AG08395 (cell line): Measurements from ENCODE around the gene SOHLH1.

Experiments
- DNase-seq: peaks from one replicate; pipeline ENCODE4 v3.0.0; 2012; ENCODE audit warnings: mixed read lengths, low spot score

Gene SOHLH1

GRCh38 chr9:135699440-135699839 is at the start of gene SOHLH1:
Gene SOHLH1, minus strand, starts transcription at chr9:135699481. Its CDS starts 14 bp downstream, at chr9:135699467.
- no peak for DNase-seq

- no peak for DNase-seq
Observed at GRCh38 chr9:135748676-135749075, 49.4 kb upstream of the SOHLH1 start.

GRCh38 chr9:135747311-135747710 is 48.0 kb upstream of the SOHLH1 start:
- DNase-seq, result no peak

GRCh38 chr9:135746565-135746964 is 47.3 kb upstream of the SOHLH1 start:
- DNase-seq, result no peak

- no peak for DNase-seq
Observed at GRCh38 chr9:135745686-135746324, 46.5 kb upstream of the SOHLH1 start.

- no peak for DNase-seq
Observed at GRCh38 chr9:135745189-135745588, 45.9 kb upstream of the SOHLH1 start.

- no peak for DNase-seq
Observed at GRCh38 chr9:135744333-135745070, 45.2 kb upstream of the SOHLH1 start.

GRCh38 chr9:135743546-135744332 is 44.5 kb upstream of the SOHLH1 start:
- no peak for DNase-seq

- DNase-seq, result no peak
Observed at GRCh38 chr9:135743021-135743420, 43.7 kb upstream of the SOHLH1 start.

GRCh38 chr9:135741276-135742219 is 42.3 kb upstream of the SOHLH1 start:
- no peak for DNase-seq

- DNase-seq, result no peak
Observed at GRCh38 chr9:135739271-135740220, 40.3 kb upstream of the SOHLH1 start.

GRCh38 chr9:135737840-135738521 is 38.7 kb upstream of the SOHLH1 start:
- DNase-seq, result no peak

GRCh38 chr9:135736979-135737839 is 37.9 kb upstream of the SOHLH1 start:
- DNase-seq, result no peak

GRCh38 chr9:135736272-135736978 is 37.1 kb upstream of the SOHLH1 start:
- no peak for DNase-seq

GRCh38 chr9:135734616-135735144 is 35.4 kb upstream of the SOHLH1 start:
- DNase-seq, result no peak

- no peak for DNase-seq
Observed at GRCh38 chr9:135732569-135733257, 33.4 kb upstream of the SOHLH1 start.

GRCh38 chr9:135731454-135731853 is 32.2 kb upstream of the SOHLH1 start:
- no peak for DNase-seq
